ENCODE results near the gene CTDSPL. TPM values are rescaled to one million over a fixed set of nuclear protein-coding genes. Genes with fewer than 3 reads are reported as not detected.

Gene CTDSPL
- total and polyA plus RNA-seq, 10 of the 15 experiments (the other 5 are each of a cell fraction or from before 2014, with no cell fraction given): 0.05 to 0.51 (median 0.18) TPM; not detected in 6

GRCh38 chr3:37825744-37826400, 35.8 kb upstream of the CTDSPL start:
- TF ChIP-seq STAT1 (conservative IDR thresholded peaks at IDR 0.05) (no peak), BCLAF1 (IDR thresholded peaks at IDR 0.05) (no peak), BCL11A (IDR thresholded peaks at IDR 0.05; ENCODE audit: low read depth, low read length) (no peak), HDAC6 (IDR thresholded peaks at IDR 0.05; ENCODE audit: unreplicated experiment) (no peak), RFX5 (IDR thresholded peaks at IDR 0.05; ENCODE audit: low read depth, low read length) (no peak), ZBED1 (IDR thresholded peaks at IDR 0.05; ENCODE audit: borderline replicate concordance) (no peak), DPF2 (IDR thresholded peaks at IDR 0.05) (no peak), HCFC1 (IDR thresholded peaks at IDR 0.05; ENCODE audit: low read length) (no peak), MLLT1 (IDR thresholded peaks at IDR 0.05) (no peak), POLR2A (IDR thresholded peaks at IDR 0.05; ENCODE audit: low read depth, low read length) (no peak), CHD1 (IDR thresholded peaks at IDR 0.05; ENCODE audit: low read depth, low read length) (no peak), IRF5 (IDR thresholded peaks at IDR 0.05; ENCODE audit: borderline replicate concordance) (no peak), SP1 (IDR thresholded peaks at IDR 0.05; ENCODE audit: low read depth, low read length) (no peak), KDM1A (IDR thresholded peaks at IDR 0.05; ENCODE audit: borderline replicate concordance) (no peak), RAD51 (IDR thresholded peaks at IDR 0.05) (no peak), TARDBP (IDR thresholded peaks at IDR 0.05; ENCODE audit: borderline replicate concordance) (no peak), E2F4 (IDR thresholded peaks at IDR 0.05; ENCODE audit: low read depth, low read length) (no peak), RELA (IDR thresholded peaks at IDR 0.05; ENCODE audit: borderline replicate concordance, partially characterized antibody) (no peak)
- ChIA-PET POLR2A (no interaction called here), RAD21 (ENCODE audit: unreplicated experiment) (no interaction called here), CTCF (interaction anchor here (0.9 kb wide), 1 partner anchor 43 kb away, joined by 3 read pairs; no protein-coding TSS in a partner anchor), SMC1A (ENCODE audit: uncharacterized antibody, unreplicated experiment) (interaction anchor here (1.1 to 1.7 kb wide), 2 partner anchors 9 kb away, joined by 3 to 4 read pairs; no protein-coding TSS in a partner anchor)
- Histone ChIP-seq H3K9ac (ENCODE audit: control insufficient read depth, insufficient read depth, low read length) (no peak overlapping the region), H3K36me3 (ENCODE audit: control insufficient read depth in 2 of 2, insufficient read depth in 2 of 2, low read length in 1 of 2) (no peaks in the 10 kb centered on the region), H3K4me1 (ENCODE audit: control insufficient read depth, insufficient read depth, low read length) (no peaks in the 10 kb centered on the region), H2AFZ (ENCODE audit: control insufficient read depth, low read depth, low read length) (no peak overlapping the region), H3K4me3 (no peak overlapping the region), H3K27ac (ENCODE audit: control insufficient read depth, insufficient read depth) (no peak overlapping the region), H3K9me3 (replicated peaks; ENCODE audit: control insufficient read depth, insufficient read depth, low read length) (no peaks in the 10 kb centered on the region), H3K4me2 (ENCODE audit: control insufficient read depth, insufficient read depth) (no peak overlapping the region), H4K20me1 (ENCODE audit: control insufficient read depth, insufficient read depth) (no peaks in the 10 kb centered on the region), H3K79me2 (ENCODE audit: control insufficient read depth, insufficient read depth, low read length) (no peaks in the 10 kb centered on the region), H3K27me3 (replicated peaks in 1 of 2; ENCODE audit: control insufficient read depth in 2 of 2, insufficient read depth in 2 of 2, low read length in 1 of 2) (0 out of 4 replicates have a peak, but pooled peaks cover 0 to 2% of the 10 kb centered on the region in 2 experiments)
- FAIRE-seq (no peak), DNase-seq (ENCODE audit: low read depth, low spot score) (no peak), ATAC-seq (no peak)
- BruUV-seq (replicated peaks): no TSS peak
- in situ Hi-C loops (cut with MboI) (no loop called here), intact Hi-C loops (cut with micrococcal nuclease; ENCODE audit: unreplicated experiment) (no loop called here)
- 22% methylated on average over 3 of the region's 3 CpGs for WGBS (ENCODE audit: insufficient coverage, insufficient replicate concordance, low lambda C conversion rate, missing lambda C conversion rate)

Data from GM12878 (cell line).